SU-DHL-6 (cell line): ENCODE measurements around the gene MTMR3.

ENCODE experiments used
- H2AFZ ChIP-seq: fragments of 200-600 bp; sonication (generic); 2 replicates; pipeline ENCODE4 v1.6.1; 2014; ENCODE audit warnings: low read depth, mild to moderate bottlenecking, moderate library complexity, mixed read lengths, antibody characterized with exemption, low read length; ENCODE audit not compliant: severe bottlenecking
- H3F3A ChIP-seq: fragments of 200-600 bp; shearing (Covaris generic); 2 replicates; pipeline ENCODE4 v1.6.0; 2016; ENCODE audit warnings: antibody characterized with exemption, mild to moderate bottlenecking; ENCODE audit not compliant: insufficient read depth
- H3K27ac ChIP-seq: fragments of 200-600 bp; sonication (generic); 2 replicates; pipeline ENCODE4 v1.5.1; 2016; ENCODE audit warnings: low read depth, mild to moderate bottlenecking, low read length, moderate library complexity, mixed read lengths
- H3K27me3 ChIP-seq: fragments of 200-600 bp; sonication (generic), shearing (Covaris generic); 2 replicates; pipeline ENCODE4 v1.6.0; 2014; ENCODE audit warnings: mild to moderate bottlenecking, low read length
- H3K36me3 ChIP-seq: fragments of 200-600 bp; sonication (generic); 2 replicates; pipeline ENCODE4 v1.6.1; 2014; ENCODE audit warnings: mild to moderate bottlenecking, low read length, mixed read lengths
- H3K4me2 ChIP-seq: fragments of 300-600, 200-600 bp; shearing (Covaris generic), sonication (generic); 2 replicates; pipeline ENCODE4 v1.6.0; 2014; ENCODE audit warnings: low read length, low read depth, mild to moderate bottlenecking; ENCODE audit not compliant: poor library complexity, severe bottlenecking
- H3K4me3 ChIP-seq: fragments of 200-600 bp; sonication (generic); 2 replicates; pipeline ENCODE4 v1.5.1; 2014; ENCODE audit warnings: antibody characterized with exemption, low read length, mild to moderate bottlenecking, mixed read lengths; ENCODE audit not compliant: insufficient read depth, poor library complexity, severe bottlenecking
- H3K79me2 ChIP-seq: fragments of 200-600 bp; sonication (generic); 2 replicates; pipeline ENCODE4 v1.6.1; 2014; ENCODE audit warnings: mild to moderate bottlenecking, low read length, moderate library complexity; ENCODE audit not compliant: insufficient read depth
- H3K9ac ChIP-seq: fragments of 200-600 bp; sonication (generic); 2 replicates; pipeline ENCODE4 v1.7.0; 2014; ENCODE audit warnings: mild to moderate bottlenecking, low read length
- H3K9me2 ChIP-seq: fragments of 200-600 bp; sonication (generic); replicated peaks from 2 replicates; pipeline ENCODE4 v1.6.1; 2014; ENCODE audit warnings: low read length; ENCODE audit not compliant: insufficient read depth
- H3K9me3 ChIP-seq: fragments of 200-600 bp; sonication (generic); 2 replicates; pipeline ENCODE4 v1.6.1; 2014; ENCODE audit warnings: low read length, mixed read lengths; ENCODE audit not compliant: insufficient read depth
- H4K20me1 ChIP-seq: fragments of 200-600 bp; sonication (generic); 2 replicates; pipeline ENCODE4 v1.6.1; 2014; ENCODE audit warnings: low read depth, mild to moderate bottlenecking, antibody characterized with exemption, low read length, moderate library complexity, mixed read lengths
- EZH2phosphoT487 ChIP-seq: fragments of 200-600 bp; sonication (generic), shearing (Covaris generic); conservative IDR thresholded peaks from 2 replicates; pipeline ENCODE4 v1.6.1; 2018; ENCODE audit warnings: mild to moderate bottlenecking, antibody characterized with exemption, low read length, moderate library complexity, mixed read lengths
- TF ChIP-seq, protein P1 (sequence below): fragments of 200-600 bp; sonication (generic); IDR thresholded peaks from one replicate; pipeline ENCODE4 v1.5.1; 2017; ENCODE audit warnings: antibody characterized with exemption, mild to moderate bottlenecking, low read length, moderate library complexity; ENCODE audit not compliant: insufficient read depth, poor library complexity, severe bottlenecking

Gene MTMR3

DNA sequence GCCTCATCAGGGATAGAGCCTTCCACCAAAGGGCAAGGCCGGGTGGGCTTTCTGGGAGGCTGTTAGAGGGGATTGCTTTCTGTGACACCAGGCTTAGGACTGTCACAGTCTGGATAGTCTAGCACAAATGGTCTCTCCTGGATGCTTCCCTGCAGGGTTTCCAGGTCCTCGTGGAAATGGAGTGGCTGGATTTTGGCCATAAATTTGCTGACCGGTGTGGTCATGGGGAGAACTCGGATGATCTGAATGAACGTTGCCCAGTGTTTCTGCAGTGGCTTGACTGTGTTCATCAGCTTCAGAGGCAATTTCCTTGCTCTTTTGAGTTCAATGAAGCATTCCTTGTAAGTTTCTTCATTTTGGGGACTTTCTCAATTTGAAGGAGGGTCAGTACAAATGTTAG, 130.2 kb downstream of the MTMR3 start:
- Histone ChIP-seq H3K4me3 (no peak overlapping the region), H3K27ac (no peak overlapping the region), H3K9me3 (no peaks in the 10 kb centered on the region), H2AFZ (no peak overlapping the region), H3K9ac (no peak overlapping the region), H3F3A (no peaks in the 10 kb centered on the region), H3K36me3 (no peaks in the 10 kb centered on the region), H3K4me2 (no peak overlapping the region), H3K79me2 (no peaks in the 10 kb centered on the region), H4K20me1 (no peaks in the 10 kb centered on the region), H3K9me2 (no peaks in the 10 kb centered on the region), H3K27me3 (no peaks in the 10 kb centered on the region)
- TF ChIP-seq EZH2phosphoT487 = no peak
- TF ChIP-seq, protein P1, sequence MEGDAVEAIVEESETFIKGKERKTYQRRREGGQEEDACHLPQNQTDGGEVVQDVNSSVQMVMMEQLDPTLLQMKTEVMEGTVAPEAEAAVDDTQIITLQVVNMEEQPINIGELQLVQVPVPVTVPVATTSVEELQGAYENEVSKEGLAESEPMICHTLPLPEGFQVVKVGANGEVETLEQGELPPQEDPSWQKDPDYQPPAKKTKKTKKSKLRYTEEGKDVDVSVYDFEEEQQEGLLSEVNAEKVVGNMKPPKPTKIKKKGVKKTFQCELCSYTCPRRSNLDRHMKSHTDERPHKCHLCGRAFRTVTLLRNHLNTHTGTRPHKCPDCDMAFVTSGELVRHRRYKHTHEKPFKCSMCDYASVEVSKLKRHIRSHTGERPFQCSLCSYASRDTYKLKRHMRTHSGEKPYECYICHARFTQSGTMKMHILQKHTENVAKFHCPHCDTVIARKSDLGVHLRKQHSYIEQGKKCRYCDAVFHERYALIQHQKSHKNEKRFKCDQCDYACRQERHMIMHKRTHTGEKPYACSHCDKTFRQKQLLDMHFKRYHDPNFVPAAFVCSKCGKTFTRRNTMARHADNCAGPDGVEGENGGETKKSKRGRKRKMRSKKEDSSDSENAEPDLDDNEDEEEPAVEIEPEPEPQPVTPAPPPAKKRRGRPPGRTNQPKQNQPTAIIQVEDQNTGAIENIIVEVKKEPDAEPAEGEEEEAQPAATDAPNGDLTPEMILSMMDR = no peak

DNA sequence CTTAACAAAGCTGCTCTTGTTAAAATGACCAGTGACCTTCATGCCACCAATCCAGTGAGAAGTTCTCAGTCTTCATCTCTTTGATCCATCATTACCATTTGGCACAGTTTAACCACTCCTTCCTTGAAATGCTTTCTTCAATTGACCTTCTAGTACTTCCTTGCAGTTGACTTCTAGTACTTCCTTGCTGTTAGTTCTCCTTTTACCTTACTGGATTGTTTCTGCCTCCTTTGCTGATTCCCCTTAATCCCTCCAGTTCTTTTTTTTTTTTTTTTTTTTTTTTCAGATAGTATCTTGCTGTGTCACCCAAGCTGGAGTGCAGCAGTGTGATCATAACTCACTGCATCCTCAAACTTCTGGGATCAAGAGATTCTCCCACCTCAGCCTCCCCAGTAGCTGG, 131.3 kb downstream of the MTMR3 start:
- Histone ChIP-seq H3K27ac (no peak overlapping the region), H3K79me2 (no peaks in the 10 kb centered on the region), H3K4me2 (no peak overlapping the region), H3K36me3 (no peaks in the 10 kb centered on the region), H3K9me3 (no peaks in the 10 kb centered on the region), H3K27me3 (no peaks in the 10 kb centered on the region), H4K20me1 (no peaks in the 10 kb centered on the region), H3K9ac (no peak overlapping the region), H3K4me3 (no peak overlapping the region), H3F3A (no peaks in the 10 kb centered on the region), H3K9me2 (no peaks in the 10 kb centered on the region), H2AFZ (no peak overlapping the region)
- no peak for TF ChIP-seq EZH2phosphoT487
- TF ChIP-seq, protein P1 = no peak

DNA sequence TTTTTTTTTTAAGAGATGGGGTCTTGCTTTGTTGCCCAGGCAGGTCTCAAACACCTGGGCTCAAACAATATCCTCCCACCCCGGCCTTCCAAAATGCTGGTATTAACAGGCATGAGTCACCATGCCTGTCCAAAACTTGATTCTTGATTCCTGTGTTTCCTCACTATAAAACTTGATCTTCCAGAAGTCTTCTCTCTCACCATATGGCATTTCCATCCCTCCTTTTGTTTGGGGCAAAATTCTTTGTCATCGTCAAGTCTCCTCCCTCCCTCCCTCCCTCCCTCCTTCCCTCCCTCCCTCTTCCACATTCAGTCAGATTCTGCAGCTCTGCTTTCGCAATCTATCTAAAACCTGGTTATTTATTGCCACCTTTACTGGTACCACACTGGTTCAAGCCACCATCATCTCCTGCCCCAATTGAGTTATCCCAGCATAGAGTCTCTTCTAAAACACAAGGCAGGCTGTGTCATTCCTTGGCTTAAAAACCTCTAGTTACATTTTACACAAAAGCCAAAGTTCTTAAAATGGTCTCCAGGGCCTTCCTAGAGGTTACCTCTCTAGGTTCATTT, 132.3 kb downstream of the MTMR3 start:
- Histone ChIP-seq H3K27ac (no peak overlapping the region), H3K9me3 (no peaks in the 10 kb centered on the region), H3K4me3 (no peak overlapping the region), H2AFZ (no peak overlapping the region), H3K27me3 (no peaks in the 10 kb centered on the region), H3K36me3 (no peaks in the 10 kb centered on the region), H3F3A (no peaks in the 10 kb centered on the region), H3K9me2 (no peaks in the 10 kb centered on the region), H3K9ac (no peak overlapping the region), H3K79me2 (no peaks in the 10 kb centered on the region), H4K20me1 (no peaks in the 10 kb centered on the region), H3K4me2 (no peak overlapping the region)
- no peak for TF ChIP-seq EZH2phosphoT487
- TF ChIP-seq, protein P1 = no peak
